Astrocyte (in vitro differentiated cells and primary cell): ENCODE results near the gene TST. TPM values are rescaled to one million over a fixed set of nuclear protein-coding genes. Genes with fewer than 3 reads are reported as not detected.

Experiments used
- DNase-seq: peaks from one replicate; pipeline ENCODE4 v3.0.0-alpha.2; 2010; ENCODE audit warnings: low read depth
- FAIRE-seq: peaks from 2 replicates; lab custom pipeline; 2011; peaks lifted over from hg19 to GRCh38; lab: Jason Lieb, UNC
- H2AFZ ChIP-seq: 2 replicates; pipeline ENCODE4 v1.6.0; 2012; ENCODE audit warnings: low read depth, low read length, inconsistent platforms
- H3K27ac ChIP-seq: 2 replicates; pipeline ENCODE4 v1.5.1; 2011; ENCODE audit warnings: low read depth, low read length, inconsistent platforms
- H3K27me3 ChIP-seq: 2 replicates; pipeline ENCODE4 v1.6.0; 2011; ENCODE audit warnings: low read length, inconsistent platforms; ENCODE audit not compliant: insufficient read depth
- H3K36me3 ChIP-seq: 2 replicates; pipeline ENCODE4 v1.5.1; 2011; ENCODE audit warnings: low read length, inconsistent platforms; ENCODE audit not compliant: insufficient read depth
- H3K4me1 ChIP-seq: 2 replicates; pipeline ENCODE4 v1.5.1; 2011; ENCODE audit warnings: low read length, inconsistent platforms; ENCODE audit not compliant: insufficient read depth
- H3K4me2 ChIP-seq: 2 replicates; pipeline ENCODE4 v1.6.0; 2012; ENCODE audit warnings: low read length, inconsistent platforms
- H3K4me3 ChIP-seq: 2 replicates; pipeline ENCODE4 v1.5.1; 2011; ENCODE audit warnings: low read depth, mild to moderate bottlenecking, low read length, inconsistent platforms; ENCODE audit not compliant: insufficient read depth
- H3K79me2 ChIP-seq: 2 replicates; pipeline ENCODE4 v1.6.0; 2012; ENCODE audit warnings: mild to moderate bottlenecking, low read length, inconsistent platforms; ENCODE audit not compliant: insufficient read depth
- H3K9ac ChIP-seq: 2 replicates; pipeline ENCODE4 v1.6.0; 2012; ENCODE audit warnings: mild to moderate bottlenecking, low read length, inconsistent platforms
- H3K9me3 ChIP-seq: 2 replicates; pipeline ENCODE4 v1.5.1; 2012; ENCODE audit warnings: low read depth, mild to moderate bottlenecking, low read length, inconsistent platforms; ENCODE audit not compliant: insufficient read depth
- H4K20me1 ChIP-seq: 2 replicates; pipeline ENCODE4 v1.6.0; 2012; ENCODE audit warnings: low read length, inconsistent platforms; ENCODE audit not compliant: insufficient read depth
- H3K27ac Mint-ChIP-seq: one replicate; pipeline ENCODE4 v1.8.0; 2021; ENCODE audit warnings: mild to moderate bottlenecking, mixed read lengths; ENCODE audit not compliant: unreplicated experiment
- H3K27me3 Mint-ChIP-seq: one replicate; pipeline ENCODE4 v1.8.0; 2021; ENCODE audit warnings: low read depth, mixed read lengths; ENCODE audit not compliant: unreplicated experiment
- H3K36me3 Mint-ChIP-seq: one replicate; pipeline ENCODE4 v1.8.0; 2021; ENCODE audit warnings: low read depth, mixed read lengths; ENCODE audit not compliant: unreplicated experiment
- H3K4me1 Mint-ChIP-seq: one replicate; pipeline ENCODE4 v1.8.0; 2021; ENCODE audit warnings: low read depth, mixed read lengths; ENCODE audit not compliant: unreplicated experiment
- H3K4me3 Mint-ChIP-seq: one replicate; pipeline ENCODE4 v1.8.0; 2021; ENCODE audit warnings: mild to moderate bottlenecking, moderate library complexity, mixed read lengths; ENCODE audit not compliant: unreplicated experiment
- H3K9me3 Mint-ChIP-seq: one replicate; pipeline ENCODE4 v1.8.0; 2021; ENCODE audit warnings: mild to moderate bottlenecking, mixed read lengths; ENCODE audit not compliant: unreplicated experiment
- EZH2 ChIP-seq: IDR thresholded peaks from 2 replicates; pipeline ENCODE4 v1.6.1; 2012; ENCODE audit warnings: mild to moderate bottlenecking, low read length, inconsistent platforms; ENCODE audit not compliant: insufficient read depth
- total RNA-seq: library from RNA; stranded (reverse); gene quantifications from 2 replicates; pipeline ENCODE4 v1.2.1, GENCODE V29; 2021
- TF ChIP-seq, protein P1 (sequence below): IDR thresholded peaks from 2 replicates; pipeline ENCODE4 v1.5.1; 2011; ENCODE audit warnings: low read depth, mild to moderate bottlenecking, inconsistent platforms, low read length, moderate library complexity; ENCODE audit not compliant: insufficient read depth

The TST gene
- total RNA-seq, 1 donor from 2014 or later = 32.2 TPM

DNA sequence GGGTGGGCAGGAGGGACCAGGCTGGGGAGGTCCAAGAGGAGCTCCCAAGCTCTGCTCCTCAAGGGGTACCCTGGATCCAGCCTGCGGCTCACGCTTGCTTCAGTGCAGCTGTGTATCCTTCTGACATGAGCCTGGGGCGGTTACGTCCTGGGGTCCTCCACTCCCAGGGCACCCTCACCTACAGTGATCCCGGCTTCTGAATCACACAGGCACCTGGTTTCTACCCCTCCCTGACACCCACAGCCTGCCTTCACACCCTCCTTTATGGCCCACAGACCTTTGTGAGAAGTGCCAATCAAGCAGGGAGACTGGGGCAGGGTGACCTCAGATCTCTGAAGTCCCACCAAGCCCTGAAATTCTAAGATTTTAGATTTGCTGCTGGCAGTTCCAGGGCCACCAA is 1.8 kb upstream of the TST start:
- H3K36me3 ChIP-seq = peaks cover 7% of the 10 kb centered on the region
- Mint-ChIP-seq H3K4me1 (peaks cover 5% of the 10 kb centered on the region), H3K36me3 (peaks cover 8% of the 10 kb centered on the region), H3K9me3 (no peaks in the 10 kb centered on the region), H3K4me3 (peak overlapping the region; percentile 98), H3K27ac (no peak overlapping the region), H3K27me3 (no peaks in the 10 kb centered on the region)
- no peak overlapping the region for H3K4me3 ChIP-seq
- no peaks in the 10 kb centered on the region for H3K9me3 ChIP-seq
- peaks cover 30% of the 10 kb centered on the region for H3K79me2 ChIP-seq
- peaks cover 64% of the 10 kb centered on the region for H4K20me1 ChIP-seq
- H3K27ac ChIP-seq = no peak overlapping the region
- no peak overlapping the region for H2AFZ ChIP-seq
- H3K4me2 ChIP-seq = no peak overlapping the region
- peaks cover 11% of the 10 kb centered on the region for H3K4me1 ChIP-seq
- H3K27me3 ChIP-seq = no peaks in the 10 kb centered on the region
- TF ChIP-seq EZH2 = no peak
- TF ChIP-seq, protein P1, sequence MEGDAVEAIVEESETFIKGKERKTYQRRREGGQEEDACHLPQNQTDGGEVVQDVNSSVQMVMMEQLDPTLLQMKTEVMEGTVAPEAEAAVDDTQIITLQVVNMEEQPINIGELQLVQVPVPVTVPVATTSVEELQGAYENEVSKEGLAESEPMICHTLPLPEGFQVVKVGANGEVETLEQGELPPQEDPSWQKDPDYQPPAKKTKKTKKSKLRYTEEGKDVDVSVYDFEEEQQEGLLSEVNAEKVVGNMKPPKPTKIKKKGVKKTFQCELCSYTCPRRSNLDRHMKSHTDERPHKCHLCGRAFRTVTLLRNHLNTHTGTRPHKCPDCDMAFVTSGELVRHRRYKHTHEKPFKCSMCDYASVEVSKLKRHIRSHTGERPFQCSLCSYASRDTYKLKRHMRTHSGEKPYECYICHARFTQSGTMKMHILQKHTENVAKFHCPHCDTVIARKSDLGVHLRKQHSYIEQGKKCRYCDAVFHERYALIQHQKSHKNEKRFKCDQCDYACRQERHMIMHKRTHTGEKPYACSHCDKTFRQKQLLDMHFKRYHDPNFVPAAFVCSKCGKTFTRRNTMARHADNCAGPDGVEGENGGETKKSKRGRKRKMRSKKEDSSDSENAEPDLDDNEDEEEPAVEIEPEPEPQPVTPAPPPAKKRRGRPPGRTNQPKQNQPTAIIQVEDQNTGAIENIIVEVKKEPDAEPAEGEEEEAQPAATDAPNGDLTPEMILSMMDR = no peak
- DNase-seq = no peak
- no peak for FAIRE-seq
- no peak overlapping the region for H3K9ac ChIP-seq

DNA sequence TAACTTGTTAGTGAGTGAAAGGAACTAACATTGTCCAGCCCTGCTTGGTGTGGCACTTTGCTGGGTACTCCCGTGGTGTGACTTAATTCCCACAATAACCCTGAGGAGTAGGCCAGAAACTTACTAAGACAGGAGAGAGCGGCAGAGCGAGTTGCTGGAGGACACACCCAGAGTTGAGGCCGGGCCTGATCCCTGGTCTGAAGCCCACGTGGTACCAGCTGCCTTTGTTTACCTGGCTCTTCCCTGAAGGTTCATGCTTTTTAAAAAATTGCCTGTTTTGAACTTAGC is 889 bp upstream of the TST start:
- FAIRE-seq = no peak

DNA sequence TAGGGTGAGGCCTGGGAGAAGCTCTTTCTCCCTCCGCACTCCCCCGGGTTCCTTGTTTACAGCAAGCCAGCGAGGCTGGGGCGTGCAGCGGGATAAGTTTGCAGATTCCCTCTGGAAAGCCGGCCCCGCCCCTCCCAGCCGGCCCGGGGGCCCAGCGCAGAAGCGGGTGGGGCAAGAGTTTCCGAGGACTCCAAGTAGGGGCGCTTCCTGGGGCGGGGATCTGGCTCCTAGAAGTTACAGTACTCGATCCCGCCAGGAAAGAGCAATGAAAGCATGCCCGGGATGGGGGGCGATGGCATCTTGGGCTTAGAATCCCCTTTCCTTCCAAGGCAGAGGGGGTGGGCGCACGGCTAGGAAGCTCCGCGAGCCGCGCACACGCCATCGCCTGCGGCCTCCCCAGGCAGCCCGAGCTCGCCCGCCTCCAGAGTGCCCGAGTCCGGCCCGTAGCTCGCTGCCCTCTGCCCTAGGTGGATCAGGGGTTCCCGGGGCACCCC is 385 bp downstream of the TST start:
- DNase-seq (peak; percentile 31), FAIRE-seq (no peak)
- Histone ChIP-seq H3K4me2 (peak overlapping the region; percentile 99), H3K4me1 (peaks cover 11% of the 10 kb centered on the region), H3K4me3 (peak overlapping the region; percentile 91), H3K9ac (peak overlapping the region; percentile 86), H3K79me2 (peaks cover 30% of the 10 kb centered on the region), H4K20me1 (peaks cover 63% of the 10 kb centered on the region), H2AFZ (peak overlapping the region; percentile 83), H3K27ac (peak overlapping the region; percentile 66), H3K9me3 (no peaks in the 10 kb centered on the region), H3K27me3 (no peaks in the 10 kb centered on the region), H3K36me3 (no peaks in the 10 kb centered on the region)
- peak overlapping the region; percentile 91 for H3K4me3 Mint-ChIP-seq
- no peaks in the 10 kb centered on the region for H3K9me3 Mint-ChIP-seq
- H3K27ac Mint-ChIP-seq = no peak overlapping the region
- TF ChIP-seq, protein P1 = no peak
- no peak for TF ChIP-seq EZH2
- no peaks in the 10 kb centered on the region for H3K27me3 Mint-ChIP-seq
- H3K4me1 Mint-ChIP-seq = peaks cover 6% of the 10 kb centered on the region
- peaks cover 5% of the 10 kb centered on the region for H3K36me3 Mint-ChIP-seq

More for the DNA sequence above, 889 bp upstream of the TST start:
- H3K27me3 Mint-ChIP-seq = no peaks in the 10 kb centered on the region
- H3K9me3 ChIP-seq = no peaks in the 10 kb centered on the region
- peaks cover 60% of the 10 kb centered on the region for H4K20me1 ChIP-seq
- peak overlapping the region; percentile 91 for H3K4me3 ChIP-seq
- no peaks in the 10 kb centered on the region for H3K27me3 ChIP-seq
- H3K4me1 Mint-ChIP-seq = peaks cover 6% of the 10 kb centered on the region
- peak overlapping the region; percentile 86 for H3K9ac ChIP-seq
- peak overlapping the region; percentile 99 for H3K4me2 ChIP-seq
- TF ChIP-seq, protein P1 = no peak
- no peak for TF ChIP-seq EZH2
- H3K27ac ChIP-seq = peak overlapping the region; percentile 31
- peak; percentile 45 for DNase-seq
- peaks cover 11% of the 10 kb centered on the region for H3K4me1 ChIP-seq
- H2AFZ ChIP-seq = peak overlapping the region; percentile 93
- H3K79me2 ChIP-seq = peaks cover 30% of the 10 kb centered on the region
- peak overlapping the region; percentile 98 for H3K4me3 Mint-ChIP-seq
- peak overlapping the region; percentile 84 for H3K27ac Mint-ChIP-seq
- peaks cover 8% of the 10 kb centered on the region for H3K36me3 Mint-ChIP-seq
- peaks cover 3% of the 10 kb centered on the region for H3K36me3 ChIP-seq
- H3K9me3 Mint-ChIP-seq = no peaks in the 10 kb centered on the region
